DMS53 (cell line): ENCODE data around the gene NELFCD.

ENCODE experiments used
- DNase-seq: peaks from one replicate; lab custom pipeline; 2025; lab: John Stamatoyannopoulos, UW

Gene NELFCD

DNA sequence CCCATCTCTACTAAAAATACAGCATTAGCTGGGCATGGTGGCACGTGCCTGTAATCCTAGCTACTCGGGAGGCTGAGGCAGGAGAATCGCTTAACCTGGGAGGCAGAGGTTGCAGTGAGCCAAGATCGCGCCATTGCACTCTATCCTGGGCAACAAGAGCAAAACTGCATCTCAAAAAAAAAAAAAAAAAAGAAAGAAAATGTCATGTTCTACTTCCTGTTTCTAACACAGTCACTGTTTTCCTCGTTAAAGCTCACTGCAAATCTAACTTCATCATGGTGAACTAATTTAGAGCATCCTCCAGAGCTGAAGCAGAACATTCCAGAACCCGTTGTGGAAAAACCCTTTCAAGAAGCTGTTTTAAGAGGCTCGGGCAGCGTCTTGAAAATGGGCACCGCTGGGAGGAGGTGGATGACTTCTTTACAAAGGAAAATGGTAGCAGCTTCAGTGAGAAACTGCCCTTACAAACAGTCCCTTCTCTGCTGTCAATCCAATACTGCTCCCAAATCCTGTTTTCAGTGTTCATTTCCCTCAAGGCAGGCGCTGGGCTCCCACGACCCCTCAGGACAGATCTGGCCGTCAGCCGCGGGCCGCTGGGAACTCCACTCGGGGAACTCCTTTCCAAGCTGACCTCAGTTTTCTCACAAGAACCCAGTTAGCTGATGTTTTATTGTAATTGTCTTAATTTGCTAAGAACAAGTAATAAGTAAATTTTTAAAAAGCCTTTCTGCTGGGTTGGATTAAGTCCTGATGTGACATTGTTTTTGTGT is 13.5 kb downstream of the NELFCD start:
- DNase-seq = no peak

- peak; percentile 88 for DNase-seq
These were observed 14.6 kb downstream of the NELFCD start for GRCh38 chr20:58995461-58996225.

DNA sequence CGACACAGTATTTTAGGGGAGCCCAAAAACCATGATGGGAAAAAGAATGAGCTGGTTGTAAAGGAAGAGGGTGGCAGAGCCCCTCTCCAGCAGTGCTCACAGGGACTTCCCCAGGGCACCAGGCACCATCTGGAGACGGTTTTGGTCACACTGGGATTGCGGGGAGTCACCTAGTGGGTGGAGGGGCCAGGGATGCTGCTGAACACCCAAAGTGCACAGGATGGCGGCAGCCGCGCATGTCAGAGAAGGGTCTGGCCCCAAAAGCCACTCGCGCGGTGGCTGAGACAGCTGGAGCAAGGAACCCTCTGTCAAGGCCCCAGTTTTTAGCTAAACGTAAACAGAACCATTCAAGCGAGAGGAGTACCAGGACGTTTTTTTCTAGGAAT is 15.2 kb downstream of the NELFCD start:
- DNase-seq = no peak

DNA sequence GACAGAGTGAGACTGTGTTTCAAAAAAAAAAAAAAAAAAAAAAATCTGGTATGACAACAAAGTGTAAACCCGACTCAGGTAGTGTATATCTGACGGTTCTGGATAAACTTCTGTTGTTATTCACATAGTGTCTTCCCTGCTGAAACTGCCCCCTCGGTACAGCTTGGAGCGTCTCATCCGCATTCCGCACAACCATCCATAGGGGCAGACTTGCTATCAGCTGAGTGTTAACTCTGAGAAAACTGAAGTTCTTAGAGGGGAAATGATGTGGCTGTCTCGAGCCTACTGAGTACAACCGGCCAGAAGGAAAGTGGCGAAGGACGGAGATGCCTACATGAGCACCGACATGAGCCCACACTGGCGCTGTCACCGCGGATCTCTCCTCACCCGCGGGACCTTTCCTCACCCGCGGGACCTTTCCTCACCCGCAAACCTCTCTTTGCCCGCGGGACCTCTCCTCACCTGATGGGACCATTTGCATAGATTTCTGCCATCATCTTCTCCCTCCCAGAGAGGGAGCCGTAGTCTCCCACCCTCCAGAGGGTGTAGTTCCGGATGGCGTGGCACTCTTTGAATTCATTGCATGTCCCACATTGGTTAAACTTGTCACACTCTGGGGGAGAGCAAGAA is 16.2 kb downstream of the NELFCD start:
- no peak for DNase-seq

- DNase-seq = no peak
These were observed 17.6 kb downstream of the NELFCD start for GRCh38 chr20:58998656-58999055.

DNA sequence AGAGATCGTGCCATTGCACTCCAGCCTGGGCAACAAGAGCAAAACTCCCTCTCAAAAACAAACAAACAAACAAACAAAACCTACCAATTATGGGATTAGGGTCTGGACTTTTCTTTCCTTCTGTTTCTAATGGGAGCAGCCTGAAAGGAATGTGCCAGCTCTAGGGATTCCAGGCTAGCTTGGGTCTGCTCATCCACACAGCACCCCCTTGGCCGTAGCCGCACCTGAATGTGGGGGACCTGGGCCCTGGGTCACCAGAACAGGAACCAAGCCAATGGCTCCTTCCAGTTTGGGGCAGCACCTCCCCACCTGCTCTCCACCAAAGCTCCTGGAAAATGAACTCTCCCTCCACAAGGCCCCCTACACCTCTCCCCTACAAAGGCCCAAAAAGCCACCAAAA is 19.3 kb downstream of the NELFCD start:
- DNase-seq = no peak

GRCh38 chr20:59001068-59001448 is 20.0 kb downstream of the NELFCD start:
- no peak for DNase-seq

DNA sequence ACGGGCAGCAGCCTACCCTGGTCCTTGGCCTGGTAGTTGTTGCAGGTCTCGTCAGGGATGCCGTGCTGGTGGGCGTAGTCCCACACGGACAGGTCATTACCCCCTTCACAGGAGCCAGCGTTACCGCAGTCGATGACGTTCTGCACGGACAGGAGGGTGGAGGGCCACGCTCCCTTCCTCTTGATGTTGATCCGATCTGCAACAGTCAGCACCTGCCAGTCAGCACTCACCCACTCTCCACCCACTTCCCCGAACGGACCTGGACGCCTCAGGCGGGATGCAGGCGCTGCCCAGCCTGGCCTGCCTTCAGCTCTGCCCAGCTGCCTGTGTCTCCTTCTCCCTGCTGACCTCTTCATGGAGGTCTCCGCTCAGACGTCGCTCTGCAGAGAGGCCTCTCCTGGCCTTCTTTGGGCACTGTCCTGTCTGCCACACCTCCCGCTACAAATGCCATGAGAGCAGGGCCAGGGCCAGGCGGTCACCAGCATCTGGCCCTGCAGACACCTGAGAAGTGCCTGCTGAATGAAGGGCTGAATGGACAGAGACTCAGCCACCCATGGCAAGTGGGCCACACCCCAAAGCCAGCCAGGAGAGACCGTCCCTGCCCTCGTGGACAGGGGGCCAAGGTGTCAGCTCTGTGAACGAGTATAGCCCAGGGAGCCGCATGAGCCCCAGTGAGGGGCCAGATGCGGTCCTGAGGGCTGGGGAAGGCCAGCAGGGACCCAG is 20.6 kb downstream of the NELFCD start:
- no peak for DNase-seq

- DNase-seq = no peak
These were observed 21.3 kb downstream of the NELFCD start for GRCh38 chr20:59002388-59002787.

- DNase-seq = no peak
These were observed 21.9 kb downstream of the NELFCD start for GRCh38 chr20:59002874-59003399.

DNA sequence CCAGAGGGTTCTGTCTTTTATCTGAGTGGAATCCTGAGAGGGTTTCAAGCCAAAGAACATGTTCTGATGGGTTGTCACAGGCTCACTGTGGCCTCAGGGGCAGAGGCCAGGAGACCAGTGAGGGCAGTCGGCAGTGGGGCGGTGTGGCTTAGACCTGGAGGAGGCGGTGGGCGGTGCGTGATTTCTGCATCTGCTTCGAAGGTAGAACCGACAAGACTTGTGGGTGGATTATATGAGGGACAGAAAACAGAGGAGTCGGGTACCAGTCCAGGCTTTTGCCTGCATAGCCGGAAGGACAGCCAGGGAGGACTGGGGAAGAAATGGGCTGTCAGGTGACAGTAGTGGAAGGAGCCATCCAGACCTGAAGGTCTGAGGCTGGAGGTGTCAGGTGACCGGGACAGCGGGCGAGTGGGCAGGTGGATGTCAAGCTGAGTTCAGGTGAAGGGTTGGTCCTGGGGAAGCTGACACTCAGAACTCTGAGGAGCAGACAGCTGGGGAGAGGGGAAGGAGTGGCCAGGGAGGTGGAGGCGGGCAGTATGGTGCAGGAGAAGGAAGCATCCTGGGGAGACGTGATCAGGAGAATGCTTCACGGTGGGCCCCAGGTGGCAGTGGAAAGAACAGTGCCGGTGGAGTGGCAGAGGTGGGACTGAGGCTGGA is 22.9 kb downstream of the NELFCD start:
- no peak for DNase-seq

DNA sequence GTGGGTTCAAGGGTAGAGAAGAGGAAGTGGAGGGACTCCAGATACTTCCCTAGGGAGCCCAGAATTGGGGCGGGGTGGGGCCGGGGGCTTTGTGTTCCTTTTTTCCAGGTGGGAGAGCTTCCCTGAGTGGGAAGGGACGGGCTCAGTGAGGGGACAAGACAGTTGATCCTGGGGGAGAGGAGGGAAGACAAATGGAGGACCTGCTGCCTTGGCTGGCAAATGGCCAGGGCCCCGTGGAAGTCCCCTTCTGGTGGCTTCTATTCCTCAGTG is 23.4 kb downstream of the NELFCD start:
- no peak for DNase-seq

DNA sequence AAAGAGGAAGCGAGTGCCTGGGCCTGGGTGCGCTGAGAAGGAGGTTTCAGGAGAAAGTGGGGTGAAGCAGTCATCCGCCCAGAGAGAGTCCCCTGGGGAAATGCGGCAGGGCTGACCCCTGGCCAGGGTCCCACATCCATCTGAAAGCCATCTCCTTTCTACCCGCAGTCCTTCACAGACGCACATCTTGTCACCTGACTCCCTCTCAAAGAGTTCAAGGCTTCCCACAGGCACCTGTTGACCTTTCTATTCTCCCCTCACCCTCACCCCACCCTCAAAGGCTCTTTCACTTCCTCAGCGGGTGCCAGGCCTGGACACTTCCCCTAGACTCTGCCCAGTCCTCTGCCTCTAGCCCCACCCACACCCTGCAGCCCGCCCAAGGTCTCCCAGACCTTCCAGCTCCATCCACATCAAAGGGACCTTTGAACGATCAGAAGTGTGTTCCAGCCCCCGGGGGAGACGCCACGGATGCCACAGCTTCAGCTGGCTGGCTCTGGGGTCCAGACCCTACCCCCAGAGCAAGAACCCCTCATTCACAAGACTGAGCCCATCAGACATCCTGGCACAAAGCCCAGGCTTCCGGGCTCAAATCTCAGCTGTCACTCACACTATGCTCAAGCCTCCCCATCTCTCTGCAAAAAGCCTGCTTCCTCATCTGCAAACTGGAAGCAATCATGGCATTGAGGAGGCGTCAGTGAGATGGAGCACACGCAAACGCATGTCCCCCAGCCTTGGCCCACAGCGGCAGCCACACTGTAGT is 23.9 kb downstream of the NELFCD start:
- no peak for DNase-seq

DNA sequence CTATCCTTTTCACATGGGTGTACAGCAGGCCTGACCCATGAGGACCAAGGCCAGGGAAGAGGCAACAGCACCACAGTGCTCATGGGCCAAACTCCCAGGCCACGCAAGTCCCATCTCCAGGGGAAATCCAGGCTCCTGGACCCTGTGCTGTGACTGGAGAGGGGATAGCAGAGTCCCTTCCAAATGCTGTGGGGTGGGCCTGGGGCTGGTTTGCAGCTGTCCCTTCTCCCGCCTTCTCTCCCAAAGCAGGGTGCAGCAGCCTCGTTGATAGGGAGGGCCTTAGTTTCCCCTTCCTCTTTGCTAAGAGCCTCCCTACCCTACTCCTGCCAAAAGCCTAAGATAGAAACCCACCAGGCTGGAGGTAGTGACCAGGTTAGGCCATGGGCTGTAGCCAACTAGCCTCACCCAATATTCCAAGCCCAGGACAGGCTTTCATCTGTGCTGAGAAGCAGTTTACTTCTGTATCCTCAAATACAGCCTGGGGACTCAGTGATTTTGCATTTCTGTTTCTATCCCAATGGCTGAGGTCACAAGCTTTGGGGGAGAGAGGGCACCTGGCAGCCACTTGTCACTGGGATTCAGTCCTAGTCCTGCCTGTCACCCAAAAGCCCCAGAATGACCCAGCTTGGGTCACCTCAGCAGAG is 24.6 kb downstream of the NELFCD start:
- no peak for DNase-seq

GRCh38 chr20:59006167-59006863 is 25.3 kb downstream of the NELFCD start:
- no peak for DNase-seq

- peak; percentile 69 for DNase-seq
These were observed 26.0 kb downstream of the NELFCD start, which contains the start of gene CTSZ for GRCh38 chr20:59006864-59007664. Gene CTSZ, minus strand, starts transcription at chr20:59007254. Its CDS starts 126 bp downstream, at chr20:59007128.

DNA sequence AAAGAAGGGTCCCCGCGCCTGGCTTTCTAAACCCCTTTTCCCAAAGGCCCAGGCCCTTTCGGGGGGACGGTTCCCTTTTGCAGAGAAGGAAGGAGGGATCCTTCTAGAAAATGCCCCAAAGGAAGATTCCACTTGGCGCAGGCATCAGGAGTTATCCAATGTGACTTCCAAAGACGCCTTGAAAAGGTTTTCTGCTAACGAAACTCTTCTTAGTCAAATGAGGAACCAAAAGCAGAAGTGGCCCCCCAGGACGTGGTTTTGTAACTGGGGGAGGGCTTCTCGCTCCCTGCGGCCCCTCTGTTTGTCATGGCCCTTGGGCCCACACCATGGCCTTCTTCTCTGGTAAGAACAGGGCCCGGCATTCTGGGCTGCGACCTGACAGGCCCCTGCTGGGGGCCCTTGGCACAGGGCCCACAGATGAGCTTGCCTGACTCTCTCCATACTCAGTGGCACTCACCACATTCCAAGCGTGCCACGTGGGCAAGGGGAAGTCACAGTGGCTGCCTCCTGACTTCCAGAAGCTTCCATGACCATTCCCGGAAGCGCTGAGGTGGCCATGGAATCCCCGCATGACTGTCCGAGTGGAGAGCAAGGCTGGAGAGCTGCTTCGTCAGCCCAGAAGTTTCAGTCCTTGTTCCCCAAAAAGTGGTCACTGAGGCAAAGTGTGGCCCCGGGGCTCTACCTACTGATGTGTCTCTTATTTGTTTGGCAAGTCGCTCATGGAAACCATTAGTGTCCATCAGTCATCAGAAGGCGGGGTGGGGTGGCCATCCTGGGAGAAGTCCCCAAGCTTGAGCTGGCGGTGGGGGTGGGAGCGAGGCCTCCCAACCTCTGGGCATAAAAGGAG is 26.8 kb downstream of the NELFCD start:
- DNase-seq = no peak

GRCh38 chr20:59008715-59009336 is 27.8 kb downstream of the NELFCD start:
- DNase-seq = no peak
